Hepatocyte (in vitro differentiated cells): ENCODE measurements around the gene C5orf58. TPM values are rescaled to one million over a fixed set of nuclear protein-coding genes. Genes with fewer than 3 reads are reported as not detected.
A peak's percentile ranks its signal among the peaks of the same experiment; 100 is the strongest.

Experiments
- DNase-seq: peaks from one replicate; pipeline ENCODE4 v3.0.0-alpha.2; 2016; ENCODE audit warnings: low spot score
- H2AFZ ChIP-seq: fragments of 200-600 bp; sonication (generic); 2 replicates; pipeline ENCODE4 v1.6.0; 2016; ENCODE audit warnings: antibody characterized with exemption, mild to moderate bottlenecking
- H3K27ac ChIP-seq: fragments of 200-600 bp; sonication (generic); 2 replicates; pipeline ENCODE4 v1.5.1; 2016; ENCODE audit warnings: mild to moderate bottlenecking
- H3K27me3 ChIP-seq: fragments of 200-600 bp; sonication (generic); 2 replicates; pipeline ENCODE4 v1.6.1; 2016
- H3K36me3 ChIP-seq: fragments of 200-600 bp; sonication (generic); replicated peaks from 2 replicates; pipeline ENCODE4 v1.5.1; 2016; ENCODE audit warnings: low read depth; ENCODE audit not compliant: insufficient read depth
- H3K4me1 ChIP-seq: fragments of 200-600 bp; sonication (generic); 2 replicates; pipeline ENCODE4 v1.5.1; 2016; ENCODE audit warnings: mild to moderate bottlenecking, moderate library complexity; ENCODE audit not compliant: insufficient read depth
- H3K4me2 ChIP-seq: fragments of 200-600 bp; sonication (generic); 2 replicates; pipeline ENCODE4 v1.6.0; 2016
- H3K4me3 ChIP-seq: fragments of 200-600 bp; sonication (generic); 2 replicates; pipeline ENCODE4 v1.5.1; 2016; ENCODE audit warnings: mild to moderate bottlenecking
- H3K79me2 ChIP-seq: fragments of 200-600 bp; sonication (generic); 2 replicates; pipeline ENCODE4 v1.6.0; 2017; ENCODE audit warnings: mild to moderate bottlenecking
- H3K9me2 ChIP-seq: fragments of 200-600 bp; sonication (generic); replicated peaks from 2 replicates; pipeline ENCODE4 v1.6.0; 2017; ENCODE audit warnings: mild to moderate bottlenecking; ENCODE audit not compliant: insufficient read depth
- H3K9me3 ChIP-seq: fragments of 200-600 bp; sonication (generic); 2 replicates; pipeline ENCODE4 v1.5.1; 2016; ENCODE audit warnings: low read depth, mild to moderate bottlenecking
- H4K20me1 ChIP-seq: fragments of 200-600 bp; sonication (generic); 2 replicates; pipeline ENCODE4 v1.6.0; 2016; ENCODE audit warnings: mild to moderate bottlenecking; ENCODE audit not compliant: insufficient read depth, poor library complexity, severe bottlenecking
- EZH2 ChIP-seq: fragments of 200-600 bp; sonication (generic); IDR thresholded peaks from 2 replicates; pipeline ENCODE4 v1.6.1; 2016; ENCODE audit warnings: antibody characterized with exemption, mild to moderate bottlenecking, borderline replicate concordance
- EZH2phosphoT487 ChIP-seq: fragments of 200-600 bp; sonication (generic); IDR thresholded peaks from one replicate; pipeline ENCODE4 v1.6.1; 2018; ENCODE audit warnings: antibody characterized with exemption, mild to moderate bottlenecking, low read depth, moderate library complexity; ENCODE audit not compliant: unreplicated experiment, severe bottlenecking
- WGBS: methylation state at CpG from one replicate; pipeline ENCODE4 v1.1.6; 2016; ENCODE audit warnings: low lambda C conversion rate; ENCODE audit errors: missing lambda C conversion rate; 5-methylcytosine and 5-hydroxymethylcytosine counted together
- polyA plus RNA-seq: library from polyadenylated mRNA; unstranded; fragments of >200 nt; fragmentation: Nextera tagmentation; extraction: Ambion mirVana; gene quantifications from 2 replicates; pipeline ENCODE4 v1.2.1, GENCODE V29; 2016
- total RNA-seq: library from RNA; depleted of rRNA; stranded (reverse); fragments of >200 nt; gene quantifications from 2 replicates; pipeline ENCODE4 v1.2.3, GENCODE V29; 2014
- TF ChIP-seq, protein P1 (sequence below): fragments of 200-600 bp; sonication (generic); IDR thresholded peaks from 2 replicates; pipeline ENCODE4 v1.5.1; 2016; ENCODE audit warnings: antibody characterized with exemption, mild to moderate bottlenecking; ENCODE audit not compliant: poor library complexity

Gene C5orf58
- total and polyA plus RNA-seq, 2 experiments from 2014 or later = 0.58 TPM; not detected in 1

DNA sequence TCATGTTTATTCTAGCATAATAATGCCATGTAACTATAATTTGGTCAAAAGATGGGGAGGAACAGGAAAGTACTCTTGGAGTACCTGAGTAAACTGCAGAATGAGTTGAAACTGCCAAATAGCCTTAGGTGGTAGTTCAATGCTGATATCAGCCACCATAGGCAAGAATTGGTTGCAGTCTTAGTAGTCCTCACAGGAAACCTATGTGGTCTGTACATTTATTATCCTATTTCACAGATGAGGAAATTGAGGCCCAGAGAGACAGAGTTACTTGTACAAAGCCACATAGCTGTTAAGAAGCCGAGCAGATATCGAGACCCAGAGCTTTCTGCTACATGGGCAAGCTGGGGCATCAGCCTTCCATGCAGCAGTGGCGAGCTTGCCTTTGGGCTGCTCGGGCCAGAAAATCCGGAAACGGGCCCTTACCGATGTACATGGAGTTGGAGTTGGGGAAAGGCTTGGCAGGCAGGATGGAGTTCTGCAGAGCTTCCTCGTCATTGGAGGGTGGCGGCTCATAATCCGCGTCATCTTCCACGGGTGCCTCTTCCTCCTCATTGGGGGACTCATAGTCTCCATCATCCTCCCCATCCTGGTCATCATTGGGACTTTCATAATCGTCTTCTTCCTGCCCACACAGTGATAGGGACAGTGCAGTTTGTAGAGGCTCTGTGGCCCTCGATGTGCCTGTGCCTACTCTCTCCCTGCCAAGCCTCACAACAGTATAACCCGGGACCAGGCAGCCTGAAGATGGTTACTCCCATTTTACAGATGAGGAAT, 37.7 kb downstream of the C5orf58 start:
- Histone ChIP-seq H3K9me2 (no peaks in the 10 kb centered on the region), H3K27me3 (peaks cover 19% of the 10 kb centered on the region), H3K4me1 (peaks cover 5% of the 10 kb centered on the region), H3K36me3 (no peaks in the 10 kb centered on the region), H3K4me2 (no peak overlapping the region), H4K20me1 (no peaks in the 10 kb centered on the region), H3K79me2 (no peaks in the 10 kb centered on the region), H3K9me3 (no peaks in the 10 kb centered on the region), H2AFZ (no peak overlapping the region), H3K27ac (no peak overlapping the region), H3K4me3 (no peak overlapping the region)
- no peak for TF ChIP-seq EZH2
- WGBS = 92% methylated on average over 15 of the region's 15 CpGs
- DNase-seq = no peak

- Histone ChIP-seq H3K9me2 (no peaks in the 10 kb centered on the region), H3K36me3 (no peaks in the 10 kb centered on the region), H3K79me2 (no peaks in the 10 kb centered on the region), H3K4me3 (no peak overlapping the region), H3K27ac (no peak overlapping the region), H3K27me3 (no peaks in the 10 kb centered on the region), H4K20me1 (no peaks in the 10 kb centered on the region), H3K4me2 (no peak overlapping the region), H2AFZ (no peak overlapping the region), H3K4me1 (peaks cover 2% of the 10 kb centered on the region), H3K9me3 (no peaks in the 10 kb centered on the region)
- DNase-seq = peak; percentile 58
- 57% methylated on average over 8 of the region's 8 CpGs for WGBS
- TF ChIP-seq EZH2phosphoT487 = no peak
- TF ChIP-seq, protein P1, sequence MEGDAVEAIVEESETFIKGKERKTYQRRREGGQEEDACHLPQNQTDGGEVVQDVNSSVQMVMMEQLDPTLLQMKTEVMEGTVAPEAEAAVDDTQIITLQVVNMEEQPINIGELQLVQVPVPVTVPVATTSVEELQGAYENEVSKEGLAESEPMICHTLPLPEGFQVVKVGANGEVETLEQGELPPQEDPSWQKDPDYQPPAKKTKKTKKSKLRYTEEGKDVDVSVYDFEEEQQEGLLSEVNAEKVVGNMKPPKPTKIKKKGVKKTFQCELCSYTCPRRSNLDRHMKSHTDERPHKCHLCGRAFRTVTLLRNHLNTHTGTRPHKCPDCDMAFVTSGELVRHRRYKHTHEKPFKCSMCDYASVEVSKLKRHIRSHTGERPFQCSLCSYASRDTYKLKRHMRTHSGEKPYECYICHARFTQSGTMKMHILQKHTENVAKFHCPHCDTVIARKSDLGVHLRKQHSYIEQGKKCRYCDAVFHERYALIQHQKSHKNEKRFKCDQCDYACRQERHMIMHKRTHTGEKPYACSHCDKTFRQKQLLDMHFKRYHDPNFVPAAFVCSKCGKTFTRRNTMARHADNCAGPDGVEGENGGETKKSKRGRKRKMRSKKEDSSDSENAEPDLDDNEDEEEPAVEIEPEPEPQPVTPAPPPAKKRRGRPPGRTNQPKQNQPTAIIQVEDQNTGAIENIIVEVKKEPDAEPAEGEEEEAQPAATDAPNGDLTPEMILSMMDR = peak; percentile 44
Observed at GRCh38 chr5:170273968-170274710, 41.4 kb downstream of the C5orf58 start.

DNA sequence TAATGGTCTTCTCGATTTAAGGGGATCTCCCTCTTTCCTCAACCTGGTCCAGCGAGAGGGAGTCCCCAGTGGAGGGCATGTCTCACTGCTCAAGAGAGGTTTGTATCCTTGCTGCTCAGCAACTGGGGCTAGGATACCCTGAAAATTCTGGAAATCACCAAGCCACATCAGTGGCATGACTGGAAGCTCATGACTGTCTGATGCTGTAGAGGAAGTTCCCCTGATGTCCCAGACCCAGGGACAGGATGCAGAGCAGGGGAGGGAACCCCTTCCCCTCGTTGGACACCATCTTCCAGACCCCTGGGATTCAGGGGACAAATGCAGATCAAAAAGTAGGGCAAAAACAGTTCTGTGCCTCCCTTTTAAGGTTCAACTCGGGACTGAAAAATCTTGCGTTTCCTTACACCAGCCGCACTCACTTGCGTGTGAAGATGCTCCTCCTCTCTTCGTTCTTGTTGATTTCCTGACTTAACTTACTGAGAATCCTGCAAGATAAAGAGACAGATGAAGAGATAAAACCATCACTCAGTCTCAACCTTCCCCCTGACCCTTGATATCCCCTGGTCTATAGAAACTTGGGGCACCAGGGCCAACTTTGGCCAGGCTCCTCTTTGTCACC, 42.7 kb downstream of the C5orf58 start:
- no peak for TF ChIP-seq EZH2
- TF ChIP-seq EZH2phosphoT487 = no peak
- TF ChIP-seq, protein P1 = no peak
- H3K79me2 ChIP-seq = no peaks in the 10 kb centered on the region
- H3K9me3 ChIP-seq = no peaks in the 10 kb centered on the region
- no peak overlapping the region for H3K4me3 ChIP-seq
- H3K4me2 ChIP-seq = no peak overlapping the region
- H3K27me3 ChIP-seq = no peaks in the 10 kb centered on the region
- H3K36me3 ChIP-seq = no peaks in the 10 kb centered on the region
- H3K9me2 ChIP-seq = no peaks in the 10 kb centered on the region
- H2AFZ ChIP-seq = no peak overlapping the region
- WGBS = 85% methylated on average over 8 of the region's 8 CpGs
- H3K27ac ChIP-seq = no peak overlapping the region
- peaks cover 4% of the 10 kb centered on the region for H3K4me1 ChIP-seq
- no peak for DNase-seq
- no peaks in the 10 kb centered on the region for H4K20me1 ChIP-seq

DNA sequence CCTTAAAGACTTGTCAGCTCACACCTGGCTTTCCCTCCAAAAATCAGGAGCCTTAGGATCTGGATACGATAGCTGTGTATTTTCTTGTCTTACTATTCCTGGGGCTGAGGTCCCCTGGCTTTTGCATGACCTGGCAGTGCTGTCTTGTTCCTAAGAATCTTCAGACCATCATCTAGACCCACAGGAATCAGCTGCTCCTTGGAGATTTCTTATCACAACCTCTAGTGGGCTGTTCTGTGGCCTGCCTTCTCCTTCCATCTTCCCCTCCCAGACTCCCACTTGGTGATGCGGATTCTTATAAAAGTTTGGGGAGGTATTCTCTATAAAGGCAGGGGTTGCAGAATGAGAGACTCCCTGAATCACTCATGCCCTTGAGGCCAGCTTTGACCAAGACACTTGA, 43.4 kb downstream of the C5orf58 start:
- H3K27me3 ChIP-seq = no peaks in the 10 kb centered on the region
- H3K9me3 ChIP-seq = no peaks in the 10 kb centered on the region
- H3K4me1 ChIP-seq = peaks cover 4% of the 10 kb centered on the region
- WGBS = 96% methylated on average over 2 of the region's 2 CpGs
- H3K4me2 ChIP-seq = no peak overlapping the region
- H2AFZ ChIP-seq = no peak overlapping the region
- H3K27ac ChIP-seq = no peak overlapping the region
- H3K79me2 ChIP-seq = no peaks in the 10 kb centered on the region
- no peak overlapping the region for H3K4me3 ChIP-seq
- TF ChIP-seq EZH2phosphoT487 (no peak), EZH2 (no peak)
- TF ChIP-seq, protein P1 = no peak
- H4K20me1 ChIP-seq = no peaks in the 10 kb centered on the region
- H3K36me3 ChIP-seq = no peaks in the 10 kb centered on the region
- H3K9me2 ChIP-seq = no peaks in the 10 kb centered on the region
- DNase-seq = no peak
